HG03460 (cell line): ENCODE measurements around the gene SUMO4.
"Not testable (repeated sequence)": the region's sequence is repeated elsewhere in the genome, so short reads cannot be mapped to it uniquely, and the experiment has no call there.

Source experiments
- ATAC-seq: cut with Tn5 transposase; IDR thresholded peaks from one replicate; pipeline ENCODE4 v1.9.1; 2021; ENCODE audit not compliant: unreplicated experiment

The SUMO4 gene

DNA sequence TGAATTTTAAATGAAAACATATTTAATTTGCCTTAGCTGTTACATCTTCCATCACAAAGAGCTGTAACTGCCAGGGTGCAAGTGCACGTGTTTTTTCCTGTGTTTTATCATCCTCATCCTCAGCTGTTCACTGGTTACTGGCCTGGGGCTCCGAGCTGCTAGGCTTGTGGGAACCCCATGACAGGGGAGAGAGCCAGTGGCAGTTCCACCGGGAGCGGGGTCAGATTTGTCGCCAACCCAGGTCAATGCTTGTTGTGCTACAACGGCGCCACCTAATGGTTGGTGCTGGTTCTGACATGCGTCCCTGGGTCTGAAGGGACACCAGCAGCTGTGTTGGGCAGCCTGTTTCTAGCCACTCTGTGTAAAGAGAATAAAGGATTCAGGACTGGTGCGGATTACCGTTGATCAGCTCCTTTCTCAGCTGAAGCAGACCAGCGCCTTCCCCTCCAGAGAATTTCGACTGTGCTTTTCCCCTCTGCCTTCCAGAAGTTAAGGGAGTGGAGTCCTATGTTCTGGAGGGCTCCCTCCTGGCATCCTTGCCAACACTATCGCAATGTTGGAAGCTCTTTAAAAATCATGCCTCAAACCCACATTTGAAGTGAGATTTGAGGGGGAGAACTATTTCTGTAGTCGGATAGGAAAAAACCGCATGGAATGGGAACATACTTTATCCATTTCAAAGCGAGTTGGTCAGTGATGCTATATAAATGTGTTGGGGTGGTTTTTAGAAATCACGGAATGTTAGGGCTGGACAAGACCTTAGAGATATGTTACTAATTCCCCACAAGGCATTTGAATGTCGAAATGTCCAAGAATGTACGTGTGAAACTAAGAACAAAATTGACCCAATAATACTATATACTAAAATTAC, 32.1 kb downstream of the SUMO4 start:
- ATAC-seq, result peak; percentile 91

DNA sequence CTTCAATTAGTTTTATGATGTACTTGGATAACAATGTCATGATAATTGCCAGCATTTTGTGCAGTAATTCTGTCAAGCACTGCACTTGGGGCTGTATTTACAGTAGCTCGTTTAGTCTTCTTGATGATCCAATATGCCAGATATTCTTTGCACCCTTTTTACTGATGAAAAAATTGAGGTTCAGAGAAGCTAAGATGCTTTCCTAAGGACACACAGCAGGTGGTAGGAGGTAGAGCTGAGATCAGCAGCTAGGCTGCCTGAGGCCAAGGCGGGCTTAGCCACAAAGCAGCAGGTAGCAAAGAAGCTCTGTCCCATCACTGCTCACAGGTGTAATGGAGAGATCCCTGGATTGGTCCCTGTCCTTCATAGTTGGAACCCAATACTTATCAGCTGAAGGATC, 33.3 kb downstream of the SUMO4 start:
- ATAC-seq, result no peak

DNA sequence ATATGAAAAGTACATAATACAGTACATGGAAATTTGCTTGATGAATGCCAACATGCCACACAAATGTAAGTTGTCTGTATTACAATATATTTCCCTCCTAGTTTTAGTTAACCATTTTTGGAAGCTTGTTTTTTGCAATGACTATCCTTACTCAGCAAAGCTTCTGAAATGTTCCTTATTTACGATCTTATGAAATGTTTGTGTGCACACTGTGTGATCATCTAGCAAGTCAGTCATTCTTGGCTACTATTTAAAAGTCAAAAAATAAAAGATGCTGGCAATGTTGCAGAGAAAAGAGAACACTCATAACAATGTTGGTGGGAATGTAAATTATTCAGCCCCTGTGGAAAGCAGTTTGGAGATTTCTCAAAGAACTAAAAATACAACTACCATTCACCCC, 33.8 kb downstream of the SUMO4 start:
- no peak for ATAC-seq

- no peak for ATAC-seq
Observed at GRCh38 chr6:149435919-149436586, 36.0 kb downstream of the SUMO4 start.

- ATAC-seq, result no peak
Observed at GRCh38 chr6:149436647-149437046, 36.6 kb downstream of the SUMO4 start.

- ATAC-seq, result no peak
Observed at GRCh38 chr6:149437212-149437611, 37.1 kb downstream of the SUMO4 start.

DNA sequence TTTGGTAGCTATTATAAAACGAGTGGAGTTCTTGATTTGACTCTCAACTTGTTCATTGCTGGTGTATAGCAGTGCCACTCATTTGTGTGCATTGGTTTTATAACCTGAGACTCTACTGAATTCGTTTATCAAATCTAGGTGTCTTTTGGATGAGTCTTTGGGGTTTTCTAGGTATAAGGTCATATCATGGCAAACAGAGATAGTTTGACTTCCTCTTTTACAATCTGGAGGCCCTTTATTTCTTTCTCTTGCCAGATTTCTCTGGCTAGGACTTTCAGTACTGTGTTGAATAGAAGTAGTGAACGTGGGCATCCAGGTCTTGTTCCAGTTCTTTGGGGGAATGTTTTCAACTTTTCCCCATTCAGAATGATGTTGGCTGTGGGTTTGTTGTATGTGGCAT, 38.8 kb downstream of the SUMO4 start:
- peak; percentile 61 for ATAC-seq

GRCh38 chr6:149439626-149440025, 39.6 kb downstream of the SUMO4 start:
- ATAC-seq, result no peak

DNA sequence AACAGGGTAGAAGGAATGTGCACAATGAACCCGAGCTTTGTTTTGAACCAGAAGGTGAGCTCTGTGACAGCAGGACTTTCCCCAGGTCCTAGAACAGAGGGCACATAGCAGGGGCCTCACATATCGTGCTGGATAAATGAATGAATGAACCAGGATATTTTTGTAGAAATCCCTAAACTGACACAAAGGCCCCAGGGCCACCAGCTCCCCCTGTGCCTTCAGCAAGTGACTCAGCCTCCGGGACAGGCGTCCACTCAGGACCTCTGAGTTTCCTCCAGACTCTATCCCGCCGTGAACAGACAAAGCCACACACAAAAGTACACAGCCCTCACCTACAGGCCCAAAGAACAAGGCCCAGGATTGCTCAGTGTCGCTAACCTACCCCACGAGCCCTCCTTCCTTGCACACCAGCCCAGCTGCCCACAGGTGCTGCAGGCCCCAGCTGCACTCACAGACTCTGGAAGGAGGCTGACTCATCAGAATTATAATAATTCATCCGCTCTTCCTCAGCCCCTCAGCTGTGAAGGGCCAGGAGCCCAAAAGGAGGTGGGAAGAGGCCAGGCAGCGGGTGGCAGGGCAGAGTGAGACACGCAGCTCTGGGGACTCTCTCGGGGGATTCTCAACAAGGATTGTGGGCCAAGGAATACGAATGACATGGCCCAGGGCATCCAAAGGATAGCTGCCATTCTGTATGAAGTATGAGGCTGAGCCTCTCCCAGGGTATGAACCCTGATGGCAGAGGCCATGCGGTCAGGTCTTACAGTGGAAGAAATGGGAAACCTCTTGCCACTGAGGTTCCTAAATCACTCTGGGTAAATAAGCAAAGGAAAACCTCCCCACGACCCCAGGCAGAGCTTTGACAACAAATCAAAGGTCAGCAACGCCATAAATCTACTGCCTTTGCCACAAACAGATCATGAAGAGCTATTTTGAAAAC, 40.9 kb downstream of the SUMO4 start:
- ATAC-seq, result no peak

- ATAC-seq, result no peak
Observed at GRCh38 chr6:149441740-149442139, 41.7 kb downstream of the SUMO4 start.

DNA sequence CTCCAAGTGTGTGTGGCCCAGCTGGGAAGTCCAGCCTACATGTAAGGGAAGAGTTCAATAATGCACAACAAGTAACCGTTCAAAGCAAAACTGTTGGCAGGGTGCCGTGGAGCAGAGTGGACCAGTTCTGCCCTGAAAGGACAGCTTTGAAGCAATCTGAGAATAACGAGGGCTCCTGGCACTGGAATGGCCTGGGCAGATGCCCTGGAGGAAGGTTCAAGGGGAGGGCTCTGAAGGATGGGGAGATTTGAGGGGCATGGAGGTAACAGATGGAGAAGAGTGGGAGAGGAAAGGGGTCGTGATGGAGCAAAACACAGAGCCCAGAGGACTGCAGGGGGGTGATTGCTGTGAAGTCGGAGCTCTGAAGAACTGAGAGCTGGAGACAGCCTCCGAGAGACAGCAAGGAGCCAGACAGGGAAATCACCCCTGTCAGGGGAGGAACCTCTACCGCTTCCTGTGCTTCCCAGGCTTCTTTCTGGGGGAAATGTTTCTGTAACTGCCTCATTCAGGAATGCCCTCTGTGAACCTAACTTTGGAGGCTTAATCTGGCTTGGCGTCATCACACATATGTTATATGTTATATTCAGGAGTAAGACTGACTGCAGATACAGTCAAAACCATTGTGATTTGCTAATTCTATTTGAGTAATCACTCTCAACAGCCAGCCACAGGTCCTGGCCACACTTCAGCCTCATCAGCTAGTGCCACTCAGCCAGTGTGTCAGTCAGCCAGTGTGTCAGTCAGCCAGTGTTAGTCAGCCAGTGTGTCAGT, 43.5 kb downstream of the SUMO4 start:
- no peak for ATAC-seq

DNA sequence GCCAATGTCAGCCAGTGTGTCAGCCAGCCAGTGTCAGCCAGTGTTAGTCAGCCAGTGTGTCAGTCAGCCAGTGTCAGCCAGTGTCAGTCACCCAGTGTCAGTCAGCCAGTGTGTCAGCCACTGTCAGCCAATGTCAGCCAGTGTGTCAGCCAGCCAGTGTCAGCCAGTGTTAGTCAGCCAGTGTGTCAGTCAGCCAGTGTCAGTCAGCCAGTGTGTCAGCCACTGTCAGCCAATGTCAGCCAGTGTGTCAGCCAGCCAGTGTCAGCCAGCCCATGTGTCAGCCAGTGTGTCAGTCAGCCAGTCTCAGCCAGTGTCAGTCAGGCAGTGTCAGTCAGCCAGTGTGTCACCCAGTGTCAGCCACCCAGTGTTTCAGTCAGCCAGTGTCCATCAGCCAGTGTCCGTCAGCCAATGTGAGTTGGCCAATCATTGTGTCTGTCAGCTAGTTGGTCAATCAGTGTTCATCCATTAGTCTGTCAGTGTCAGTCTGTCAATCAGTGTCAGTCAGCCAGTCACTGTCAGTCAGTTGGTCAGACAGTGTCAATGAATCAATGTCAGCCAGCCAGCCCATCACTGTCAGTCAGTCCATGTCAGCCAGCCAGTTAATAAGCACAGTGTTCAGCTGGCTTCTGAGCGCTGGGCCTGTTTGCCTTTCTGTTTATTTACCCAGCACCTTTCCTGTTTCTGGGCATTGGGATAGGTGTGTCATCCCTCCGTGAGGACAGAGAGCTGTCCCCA, 44.5 kb downstream of the SUMO4 start:
- not testable (repeated sequence) for ATAC-seq

DNA sequence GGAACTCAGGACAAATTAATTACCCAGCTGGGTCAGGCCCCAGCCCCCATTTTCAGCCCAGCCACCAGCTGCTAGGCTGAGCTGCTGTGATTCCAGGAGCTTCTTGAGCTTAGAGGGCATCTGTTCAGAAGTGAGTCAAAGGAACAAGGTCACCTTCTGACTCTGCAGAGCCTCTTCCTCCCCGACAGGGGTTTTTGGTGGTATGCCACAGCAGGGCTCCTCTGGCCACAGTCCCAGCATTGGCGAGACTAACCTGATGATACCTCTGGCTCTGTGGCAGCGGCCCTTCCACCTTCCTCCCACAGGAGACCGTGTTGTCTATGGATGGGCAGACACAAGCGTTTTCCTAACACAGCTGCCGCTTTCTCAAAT, 45.0 kb downstream of the SUMO4 start:
- peak; percentile 47 for ATAC-seq

- ATAC-seq, result peak; percentile 13
Observed at GRCh38 chr6:149445573-149445972, 45.5 kb downstream of the SUMO4 start.

GRCh38 chr6:149446791-149447376, 46.8 kb downstream of the SUMO4 start:
- ATAC-seq, result no peak

- no peak for ATAC-seq
Observed at GRCh38 chr6:149448821-149449453, 48.9 kb downstream of the SUMO4 start.

DNA sequence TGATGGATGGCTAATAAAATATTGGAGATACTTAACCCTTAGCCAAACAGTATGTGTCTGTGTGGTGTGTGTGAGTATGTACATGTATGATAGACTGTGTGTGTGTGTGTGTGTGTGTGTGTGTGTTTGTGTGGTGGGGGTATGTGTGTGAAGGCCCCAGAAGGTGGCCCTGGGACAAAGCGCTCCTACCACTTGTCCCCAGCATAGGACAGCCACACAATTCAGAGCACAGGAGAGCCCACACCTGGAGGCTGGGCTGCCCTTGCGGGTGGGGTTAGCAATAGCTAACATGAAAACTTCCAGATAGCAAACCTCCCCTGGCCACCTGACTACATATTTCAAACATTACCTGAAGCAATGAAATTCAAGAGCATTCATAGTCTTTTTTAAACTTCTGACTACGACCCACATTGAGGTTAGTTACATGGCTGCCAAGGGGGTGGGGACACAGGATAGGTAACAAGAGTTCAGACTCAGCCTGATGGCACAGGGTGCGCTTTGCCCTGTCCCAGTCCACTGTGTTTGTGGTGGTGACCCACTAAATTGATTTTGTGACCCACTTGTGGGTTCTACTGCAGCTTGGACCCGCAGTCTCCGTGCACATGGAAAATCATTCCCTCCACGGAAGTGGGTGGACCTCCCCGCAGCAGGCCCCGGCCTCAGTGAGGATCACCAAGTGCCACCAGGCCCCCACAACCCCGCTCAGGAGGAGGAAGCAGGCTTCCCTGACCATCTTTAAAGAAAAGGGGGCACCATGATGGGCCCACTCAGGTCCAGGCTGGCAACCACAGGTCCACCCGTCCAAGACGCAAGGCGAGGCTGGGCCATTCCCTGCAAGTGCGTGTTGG, 50.0 kb downstream of the SUMO4 start:
- ATAC-seq, result no peak
